GM12873 (cell line): ENCODE data around the gene PHF8.

Source experiments
- TF ChIP-seq, protein P1 (sequence below): IDR thresholded peaks from 2 replicates; pipeline ENCODE4 v1.5.1; 2012; ENCODE audit warnings: low read depth, mild to moderate bottlenecking, moderate library complexity, low read length, control low read depth; ENCODE audit not compliant: insufficient read depth; ENCODE audit errors: missing control alignments

Gene PHF8

GRCh38 chrX:53900623-53901022 lies 143.7 kb downstream of the PHF8 start:
- TF ChIP-seq, protein P1, sequence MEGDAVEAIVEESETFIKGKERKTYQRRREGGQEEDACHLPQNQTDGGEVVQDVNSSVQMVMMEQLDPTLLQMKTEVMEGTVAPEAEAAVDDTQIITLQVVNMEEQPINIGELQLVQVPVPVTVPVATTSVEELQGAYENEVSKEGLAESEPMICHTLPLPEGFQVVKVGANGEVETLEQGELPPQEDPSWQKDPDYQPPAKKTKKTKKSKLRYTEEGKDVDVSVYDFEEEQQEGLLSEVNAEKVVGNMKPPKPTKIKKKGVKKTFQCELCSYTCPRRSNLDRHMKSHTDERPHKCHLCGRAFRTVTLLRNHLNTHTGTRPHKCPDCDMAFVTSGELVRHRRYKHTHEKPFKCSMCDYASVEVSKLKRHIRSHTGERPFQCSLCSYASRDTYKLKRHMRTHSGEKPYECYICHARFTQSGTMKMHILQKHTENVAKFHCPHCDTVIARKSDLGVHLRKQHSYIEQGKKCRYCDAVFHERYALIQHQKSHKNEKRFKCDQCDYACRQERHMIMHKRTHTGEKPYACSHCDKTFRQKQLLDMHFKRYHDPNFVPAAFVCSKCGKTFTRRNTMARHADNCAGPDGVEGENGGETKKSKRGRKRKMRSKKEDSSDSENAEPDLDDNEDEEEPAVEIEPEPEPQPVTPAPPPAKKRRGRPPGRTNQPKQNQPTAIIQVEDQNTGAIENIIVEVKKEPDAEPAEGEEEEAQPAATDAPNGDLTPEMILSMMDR, result no peak

GRCh38 chrX:53895270-53895669 lies 149.0 kb downstream of the PHF8 start:
- TF ChIP-seq, protein P1, result no peak
